ENCODE measurements around the gene CPT2.

DNA sequence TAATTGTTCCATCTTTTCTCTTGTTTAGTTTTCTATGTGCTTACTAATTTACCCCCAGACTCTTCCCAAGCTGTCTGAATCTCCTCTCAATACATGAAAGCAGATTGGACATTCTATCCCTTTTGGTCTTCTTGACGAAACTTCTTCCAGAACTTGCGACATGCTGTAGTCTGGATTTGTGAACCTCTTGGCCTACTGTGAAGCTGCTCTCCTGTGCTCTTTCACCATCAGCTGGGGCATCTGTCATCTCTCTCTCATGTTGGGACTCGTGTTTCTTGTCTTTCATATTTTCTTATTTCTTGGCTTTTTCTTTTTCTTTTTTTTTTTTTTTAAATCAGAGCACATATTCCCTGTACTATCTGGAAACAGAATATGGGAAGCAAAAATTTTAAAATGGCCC, 6.8 kb downstream of the CPT2 start:
- TF ChIP-seq, protein P1, sequence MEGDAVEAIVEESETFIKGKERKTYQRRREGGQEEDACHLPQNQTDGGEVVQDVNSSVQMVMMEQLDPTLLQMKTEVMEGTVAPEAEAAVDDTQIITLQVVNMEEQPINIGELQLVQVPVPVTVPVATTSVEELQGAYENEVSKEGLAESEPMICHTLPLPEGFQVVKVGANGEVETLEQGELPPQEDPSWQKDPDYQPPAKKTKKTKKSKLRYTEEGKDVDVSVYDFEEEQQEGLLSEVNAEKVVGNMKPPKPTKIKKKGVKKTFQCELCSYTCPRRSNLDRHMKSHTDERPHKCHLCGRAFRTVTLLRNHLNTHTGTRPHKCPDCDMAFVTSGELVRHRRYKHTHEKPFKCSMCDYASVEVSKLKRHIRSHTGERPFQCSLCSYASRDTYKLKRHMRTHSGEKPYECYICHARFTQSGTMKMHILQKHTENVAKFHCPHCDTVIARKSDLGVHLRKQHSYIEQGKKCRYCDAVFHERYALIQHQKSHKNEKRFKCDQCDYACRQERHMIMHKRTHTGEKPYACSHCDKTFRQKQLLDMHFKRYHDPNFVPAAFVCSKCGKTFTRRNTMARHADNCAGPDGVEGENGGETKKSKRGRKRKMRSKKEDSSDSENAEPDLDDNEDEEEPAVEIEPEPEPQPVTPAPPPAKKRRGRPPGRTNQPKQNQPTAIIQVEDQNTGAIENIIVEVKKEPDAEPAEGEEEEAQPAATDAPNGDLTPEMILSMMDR (IDR thresholded peaks at IDR 0.05): no peak
- no peak for TF ChIP-seq POLR2AphosphoS5 (IDR thresholded peaks at IDR 0.05)
- no peak for TF ChIP-seq POLR2A (IDR thresholded peaks at IDR 0.05)
- TF ChIP-seq EP300 (IDR thresholded peaks at IDR 0.05): no peak
